G401 (cell line): ENCODE measurements around the gene ECT2. TPM values are rescaled to one million over a fixed set of nuclear protein-coding genes. Genes with fewer than 3 reads are reported as not detected.
A peak's percentile ranks its signal among the peaks of the same experiment; 100 is the strongest.
"Not testable (repeated sequence)": the region's sequence is repeated elsewhere in the genome, so short reads cannot be mapped to it uniquely, and the experiment has no call there.

Source experiments
- DNase-seq: peaks from one replicate; pipeline ENCODE4 v3.0.0-alpha.2; 2015; ENCODE audit warnings: low spot score
- in situ Hi-C: cut with HindIII; loops from 2 replicates; pipeline ENCODE4 v1.10.0; 2016; ENCODE audit warnings: low sequenced_read_pairs, mixed read lengths
- total RNA-seq: library from RNA; depleted of rRNA; stranded (reverse); fragments of >200 nt; shearing (Covaris generic); gene quantifications from 2 replicates; pipeline ENCODE4 v1.2.3, GENCODE V29; 2014

Gene ECT2
- total RNA-seq, 1 experiment from 2014 or later, result 90.0 TPM

GRCh38 chr3:172800156-172800555 lies 49.6 kb downstream of the ECT2 start:
- no peak for DNase-seq
- in situ Hi-C loops, result no loop called here

GRCh38 chr3:172803489-172803888 lies 53.0 kb downstream of the ECT2 start:
- in situ Hi-C loops, result no loop called here

GRCh38 chr3:172804323-172804722 lies 53.8 kb downstream of the ECT2 start:
- in situ Hi-C loops, result no loop called here
- no peak for DNase-seq

More at GRCh38 chr3:172803489-172803888, 53.0 kb downstream of the ECT2 start:
- DNase-seq, result no peak

DNA sequence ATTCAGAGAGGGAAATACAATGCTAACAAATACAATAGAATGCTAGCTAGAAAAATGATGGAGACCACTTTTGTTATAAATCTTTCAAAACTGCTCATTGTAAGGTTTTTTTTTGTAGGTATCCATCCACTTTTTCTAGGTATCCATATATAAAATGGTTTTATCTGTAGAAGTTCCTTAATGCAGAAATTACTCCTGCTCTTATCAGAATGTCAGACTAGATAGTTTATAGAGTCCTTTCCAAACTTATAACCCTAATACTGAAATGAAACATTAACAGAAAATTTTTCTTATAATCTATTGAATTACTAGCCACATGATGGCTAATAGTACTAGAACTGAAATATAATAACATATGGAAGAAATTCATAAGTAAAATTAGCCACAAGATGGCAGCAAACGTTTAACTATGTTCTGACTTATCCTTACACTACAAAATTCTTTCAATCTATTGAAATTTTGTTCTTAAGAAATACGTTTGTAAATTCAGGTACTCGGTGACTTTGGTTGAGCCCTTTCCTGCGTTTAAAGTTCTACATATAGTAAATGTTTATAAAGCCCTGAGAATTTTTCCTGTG lies 58.5 kb downstream of the ECT2 start:
- DNase-seq, result peak; percentile 49
- in situ Hi-C loops, result no loop called here

GRCh38 chr3:172811099-172811498 lies 60.6 kb downstream of the ECT2 start:
- DNase-seq, result no peak
- in situ Hi-C loops, result no loop called here

- in situ Hi-C loops, result no loop called here
- no peak for DNase-seq
These were observed 62.9 kb downstream of the ECT2 start for GRCh38 chr3:172813462-172813861.

GRCh38 chr3:172814738-172815137 lies 64.2 kb downstream of the ECT2 start:
- DNase-seq, result no peak
- in situ Hi-C loops, result no loop called here

DNA sequence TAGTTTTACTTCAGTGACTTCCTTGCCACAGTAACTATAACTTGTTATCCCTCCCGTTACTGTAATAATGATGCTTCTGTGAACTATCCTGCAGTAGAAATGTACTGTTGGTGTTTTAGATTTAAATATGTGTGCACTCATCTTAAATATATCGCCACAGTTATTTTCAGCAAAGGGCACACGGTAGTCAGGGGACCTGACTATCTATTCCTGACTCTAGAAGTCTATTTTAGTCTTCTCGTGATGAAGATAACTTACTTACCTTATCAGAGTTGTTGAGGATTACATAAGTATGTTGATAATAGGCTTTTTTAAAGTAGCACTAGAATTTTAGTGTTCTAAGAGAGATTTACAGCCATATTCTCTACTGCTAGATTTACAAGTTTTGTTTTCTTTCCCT lies 65.3 kb downstream of the ECT2 start:
- DNase-seq, result no peak
- in situ Hi-C loops, result no loop called here

- in situ Hi-C loops, result no loop called here
- DNase-seq, result no peak
These were observed 65.8 kb downstream of the ECT2 start for GRCh38 chr3:172816281-172816680.

- in situ Hi-C loops, result no loop called here
- no peak for DNase-seq
These were observed 66.4 kb downstream of the ECT2 start for GRCh38 chr3:172816968-172817367.

GRCh38 chr3:172820492-172820891 lies 70.0 kb downstream of the ECT2 start:
- in situ Hi-C loops, result no loop called here
- DNase-seq, result no peak

DNA sequence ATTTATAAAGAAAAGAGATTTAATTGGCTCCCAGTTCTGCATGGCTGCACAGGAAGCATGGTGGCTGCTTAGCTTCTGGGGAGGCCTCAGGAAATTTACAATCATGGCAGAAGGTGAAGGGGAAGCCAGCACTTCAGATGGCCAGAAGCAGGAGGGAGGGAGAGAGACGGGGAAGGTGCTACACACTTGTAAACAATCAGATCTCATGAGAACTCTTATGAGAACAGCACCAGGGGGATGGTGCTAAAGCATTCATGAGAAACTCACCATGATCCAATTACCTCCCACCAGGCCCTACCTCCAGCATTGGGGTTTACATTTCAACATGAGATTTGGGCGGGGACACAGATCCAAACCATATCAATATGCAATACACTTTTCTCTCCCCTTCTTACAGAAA lies 73.7 kb downstream of the ECT2 start:
- in situ Hi-C loops, result no loop called here
- no peak for DNase-seq

DNA sequence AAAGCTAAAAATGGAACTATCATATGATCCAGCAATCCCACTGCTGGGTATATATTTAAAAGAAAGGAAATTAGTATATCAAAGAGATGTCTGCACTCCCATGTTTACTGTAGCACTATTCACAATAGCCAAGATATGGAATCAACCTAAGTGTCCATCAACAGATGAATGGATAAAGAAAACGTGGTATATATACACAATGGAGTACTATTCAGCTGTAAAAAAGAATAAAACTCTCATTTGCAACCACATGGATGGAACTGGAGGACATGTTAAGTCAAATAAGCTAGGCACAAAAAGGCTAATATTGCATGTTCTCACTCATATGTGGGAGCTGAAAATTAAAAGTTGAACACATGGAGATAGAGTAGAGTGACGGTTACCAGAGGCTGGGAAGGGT lies 76.7 kb downstream of the ECT2 start:
- in situ Hi-C loops, DNase-seq: not testable (repeated sequence)

DNA sequence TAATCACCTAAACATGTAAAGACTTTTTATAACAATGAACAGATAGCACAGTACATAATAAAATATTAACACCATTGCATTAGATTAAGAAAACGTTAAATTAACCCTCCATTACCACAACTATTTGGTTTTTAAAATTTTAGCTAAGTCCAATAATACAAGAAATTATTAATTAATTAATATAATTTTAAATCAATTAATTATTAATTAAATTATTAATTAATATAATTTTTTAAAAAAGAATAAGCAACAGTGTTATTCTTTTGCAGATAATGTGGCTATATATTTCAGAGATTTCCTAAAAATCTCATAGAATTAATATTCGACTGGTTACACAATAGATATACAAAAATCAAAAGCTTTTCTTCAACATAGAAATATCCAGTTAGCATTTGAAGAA lies 82.5 kb downstream of the ECT2 start:
- DNase-seq, result no peak
- in situ Hi-C loops, result no loop called here

GRCh38 chr3:172836390-172836997 lies 86.0 kb downstream of the ECT2 start:
- peak; percentile 29 for DNase-seq
- in situ Hi-C loops, result no loop called here

- DNase-seq, result no peak
- in situ Hi-C loops, result no loop called here
These were observed 89.2 kb downstream of the ECT2 start for GRCh38 chr3:172839679-172840078.

DNA sequence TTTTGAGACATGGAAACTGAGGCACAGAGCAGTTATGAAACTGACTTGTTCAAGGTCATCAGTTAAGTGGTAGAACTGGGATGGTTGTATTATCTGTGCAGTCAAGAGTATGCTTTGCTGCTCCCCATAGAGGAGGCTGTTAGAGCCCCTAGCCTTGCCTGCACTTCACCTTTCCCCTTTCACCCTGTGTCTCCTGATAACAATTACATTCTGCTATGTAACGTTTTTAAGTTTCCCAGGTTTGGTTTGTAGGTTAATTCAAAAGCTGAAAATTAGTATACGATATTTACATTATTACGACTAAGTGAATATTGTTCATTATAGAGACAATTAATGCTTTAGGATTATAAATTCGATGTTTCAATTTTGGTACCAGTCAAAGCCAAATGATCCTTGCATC lies 89.9 kb downstream of the ECT2 start:
- DNase-seq, result no peak
- in situ Hi-C loops, result no loop called here

DNA sequence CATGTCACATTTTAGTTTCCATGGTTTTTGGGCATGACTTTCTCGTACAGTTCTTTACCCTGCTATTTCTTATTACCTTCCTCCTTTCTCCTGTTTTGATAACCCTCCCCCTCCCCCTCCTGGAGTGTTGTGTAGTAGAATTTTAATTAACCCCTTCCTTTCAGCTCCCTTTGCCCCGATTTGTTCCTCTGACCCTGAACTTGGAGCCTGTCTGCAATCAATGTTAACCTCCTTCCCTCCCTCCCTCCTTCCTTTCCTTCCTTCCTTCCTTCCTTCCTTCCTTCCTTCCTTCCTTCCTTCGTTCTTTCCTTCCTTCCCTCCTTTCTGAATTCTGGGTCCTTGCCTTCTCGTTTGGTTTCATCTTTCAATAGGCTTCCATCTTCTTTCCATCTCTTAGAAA lies 90.4 kb downstream of the ECT2 start:
- DNase-seq, result no peak
- in situ Hi-C loops, result no loop called here

DNA sequence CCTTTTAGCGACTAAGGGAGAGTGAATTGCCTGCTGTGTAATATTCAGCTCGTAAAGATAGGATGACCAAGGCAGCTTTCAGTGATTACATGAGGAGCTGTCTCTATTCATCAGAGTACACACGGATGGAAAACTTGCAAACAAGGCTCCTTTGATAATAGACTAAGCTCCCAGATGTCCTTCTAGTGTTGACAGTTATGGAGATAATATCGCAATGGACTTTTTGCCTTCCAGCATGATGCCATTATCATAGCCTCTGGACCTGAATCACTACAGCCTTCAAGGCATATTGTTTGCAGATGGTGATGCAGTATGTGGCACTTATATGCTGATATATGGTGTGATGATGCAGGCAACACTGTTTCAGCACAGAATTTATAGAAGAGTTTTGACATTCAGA lies 93.9 kb downstream of the ECT2 start:
- in situ Hi-C loops, result no loop called here
- DNase-seq, result no peak

- in situ Hi-C loops, result no loop called here
- no peak for DNase-seq
These were observed 95.6 kb downstream of the ECT2 start for GRCh38 chr3:172846103-172846561.

GRCh38 chr3:172846706-172847105 lies 96.2 kb downstream of the ECT2 start:
- in situ Hi-C loops, result no loop called here
- no peak for DNase-seq
